NCI-H510A (cell line): ENCODE measurements around the gene ANKH.

Source experiments
- DNase-seq: peaks from one replicate; lab custom pipeline; 2025; lab: John Stamatoyannopoulos, UW

Gene ANKH

DNA sequence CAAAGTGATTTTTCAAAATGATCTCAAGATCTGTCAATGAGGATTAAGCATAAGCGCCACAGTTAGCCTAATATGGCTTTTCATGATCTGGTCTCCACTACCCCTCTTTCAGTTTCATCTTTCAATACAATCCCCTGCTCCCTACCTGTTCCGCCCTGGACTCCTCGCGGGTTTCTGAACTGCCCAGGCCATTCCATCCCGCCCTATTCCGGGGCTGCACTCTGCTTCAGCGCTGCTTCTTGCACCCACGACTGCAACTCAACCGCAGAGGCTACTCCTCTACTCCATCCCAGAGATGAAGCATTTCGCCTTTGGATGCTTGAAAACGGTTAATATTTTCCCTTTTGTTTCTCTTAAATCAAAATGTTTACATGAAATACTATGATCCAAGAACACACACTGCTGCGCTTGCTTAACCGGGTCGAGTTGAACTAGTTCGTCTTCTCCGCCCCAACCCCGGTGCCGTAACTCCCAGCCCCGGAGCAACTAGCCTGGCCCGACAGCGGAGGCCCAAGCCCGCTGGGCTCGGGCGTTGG lies 207.8 kb downstream of the ANKH start:
- peak; percentile 29 for DNase-seq

DNA sequence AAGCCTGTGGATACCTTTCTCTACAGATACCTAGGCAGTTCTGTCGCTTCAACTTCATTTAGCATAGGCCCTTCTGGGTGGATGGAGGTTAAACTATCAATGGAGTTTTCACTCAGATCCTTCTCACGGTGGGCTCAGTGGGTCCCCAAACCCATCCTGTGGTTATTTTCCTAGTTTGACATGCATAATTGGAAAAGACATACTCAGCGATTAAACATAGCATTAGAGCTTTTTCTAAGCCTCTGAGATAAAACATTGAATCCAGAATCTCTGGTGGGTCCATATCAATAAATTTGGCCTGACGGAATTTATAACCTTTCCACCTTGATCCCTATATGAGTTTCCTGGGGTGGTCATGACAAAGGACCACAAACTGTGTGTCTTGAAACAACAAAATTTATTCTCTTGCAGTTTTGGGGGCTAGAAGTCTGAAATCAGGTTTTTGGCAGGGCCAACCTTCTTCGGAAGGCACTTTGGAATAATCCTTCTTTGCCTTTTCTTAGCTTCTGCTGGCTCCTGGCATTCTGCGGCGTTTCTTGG lies 208.8 kb downstream of the ANKH start:
- no peak for DNase-seq

DNA sequence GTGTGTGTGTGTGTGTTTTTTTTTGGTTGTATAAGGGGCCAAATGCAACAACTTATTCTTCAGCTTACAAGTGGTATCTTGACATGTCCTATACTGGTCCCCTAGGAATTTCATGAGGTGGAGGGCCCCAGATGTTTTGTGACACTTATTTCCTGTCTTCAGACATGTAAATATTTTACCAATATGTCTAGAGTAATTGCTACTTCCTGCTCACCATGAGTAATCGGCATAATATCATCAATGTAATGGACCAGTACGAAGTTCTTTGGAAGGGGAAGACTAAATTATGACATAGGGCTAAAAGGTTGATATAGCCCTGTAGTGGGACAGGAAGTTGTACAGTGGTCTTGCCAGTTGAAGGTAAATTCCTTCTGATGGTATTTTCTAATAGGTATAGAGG lies 210.7 kb downstream of the ANKH start:
- DNase-seq = no peak

DNA sequence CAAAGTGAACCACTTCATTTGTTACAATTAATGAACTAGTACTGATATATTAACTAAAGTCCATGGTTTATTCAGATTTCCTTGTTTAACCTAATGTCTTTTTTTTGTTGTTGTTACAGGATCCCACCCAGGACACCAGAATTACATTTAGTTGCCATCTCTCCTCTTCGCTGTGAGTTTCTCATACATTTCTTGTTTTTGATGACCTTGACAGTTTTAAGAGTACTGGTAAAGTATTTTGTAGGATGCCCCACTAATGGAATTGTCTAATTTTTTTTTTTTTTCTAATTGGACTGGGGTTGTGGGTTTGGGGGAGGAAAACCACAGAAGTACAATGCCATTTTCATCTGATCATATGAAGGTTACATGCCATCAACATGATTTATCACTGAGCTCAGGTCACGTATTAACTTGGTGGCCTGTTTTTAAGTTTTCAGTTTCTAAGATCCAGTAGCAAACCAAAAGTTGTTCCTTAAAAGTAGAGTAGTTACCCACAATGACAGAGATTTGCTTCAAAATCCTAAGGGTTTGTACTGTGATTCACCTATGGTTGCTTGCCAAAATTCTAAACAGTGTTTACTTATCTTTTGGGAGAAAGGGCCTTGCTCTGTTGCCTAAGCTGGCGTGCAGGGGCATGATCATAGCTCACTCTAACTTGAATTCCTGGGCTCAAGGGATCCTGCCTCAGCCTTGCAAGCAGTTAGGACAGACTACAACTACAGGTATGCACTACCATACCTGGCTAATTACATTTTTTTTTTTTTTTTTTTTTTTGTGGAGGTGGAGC lies 211.6 kb downstream of the ANKH start:
- DNase-seq = no peak

DNA sequence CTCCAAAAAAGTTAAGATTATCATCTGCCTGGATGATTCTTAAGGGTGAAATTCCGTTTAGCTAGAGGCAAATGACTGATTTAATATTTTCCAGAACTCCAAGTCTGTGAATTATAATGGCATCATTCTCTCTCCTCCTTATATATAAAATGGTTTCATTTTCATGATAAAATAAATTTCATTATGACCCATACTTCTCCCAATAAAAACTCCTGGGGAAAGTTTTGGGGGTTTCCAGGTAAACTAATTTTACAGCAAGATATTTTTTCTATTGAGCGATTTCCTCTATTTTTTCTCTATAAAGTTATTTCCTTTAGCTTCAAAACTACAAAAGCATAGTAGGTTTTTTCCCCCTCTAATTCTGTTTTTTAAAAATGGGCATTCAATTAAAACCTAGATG lies 214.7 kb downstream of the ANKH start:
- no peak for DNase-seq

DNA sequence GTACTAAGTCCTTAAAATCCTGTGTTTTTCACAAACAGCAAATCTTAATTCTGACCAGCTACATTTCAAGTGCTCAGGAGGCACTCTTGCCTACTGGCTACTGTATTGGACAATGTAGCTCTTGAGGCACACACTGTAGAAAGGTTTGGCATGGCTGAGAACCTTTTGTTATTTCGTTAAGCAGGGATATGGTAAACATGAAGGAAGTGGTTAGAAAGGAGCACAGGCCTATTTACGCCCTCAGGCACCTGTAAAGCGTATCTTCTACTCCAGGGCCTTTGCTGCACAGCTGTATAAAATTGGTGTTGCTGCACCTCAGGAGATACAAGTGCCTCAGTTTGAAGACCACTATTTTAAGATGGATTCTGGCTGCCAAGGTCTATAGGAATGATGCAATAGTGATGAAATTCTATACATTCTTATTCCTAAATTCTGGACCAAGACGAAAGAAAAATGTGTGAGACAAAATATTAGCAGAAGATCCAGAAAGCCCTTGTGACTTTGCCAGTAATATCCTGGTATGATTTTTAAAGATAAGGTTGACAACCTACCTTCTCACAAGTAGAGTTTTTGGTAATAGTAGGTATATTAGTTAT lies 216.3 kb downstream of the ANKH start:
- no peak for DNase-seq
